GM23338 (cell line): Measurements from ENCODE around the gene PSMB11. TPM values are rescaled to one million over a fixed set of nuclear protein-coding genes. Genes with fewer than 3 reads are reported as not detected.
A peak's percentile ranks its signal among the peaks of the same experiment; 100 is the strongest.

ENCODE experiments used
- ATAC-seq: fragments of 200-7000 bp; cut with Tn5 transposase; 3 replicates; pipeline ENCODE4 v1.9.1; 2020
- DNase-seq: peaks from one replicate; pipeline ENCODE4 v3.0.0-alpha.2; 2015; ENCODE audit warnings: low spot score
- H2AFZ ChIP-seq: fragments of 200-600 bp; sonication (generic); 2 replicates; pipeline ENCODE4 v1.8.0; 2016; ENCODE audit warnings: antibody characterized with exemption, mild to moderate bottlenecking, moderate library complexity
- H3F3A ChIP-seq: fragments of 200-600 bp; sonication (generic); replicated peaks from 2 replicates; pipeline ENCODE4 v1.8.0; 2017; ENCODE audit warnings: antibody characterized with exemption, mixed run types, low read depth
- H3K27ac ChIP-seq: fragments of 200-600 bp; sonication (generic); 2 replicates; pipeline ENCODE4 v1.6.1; 2016; ENCODE audit warnings: low read depth
- H3K27me3 ChIP-seq: fragments of 200-600 bp; sonication (generic); 2 replicates; pipeline ENCODE4 v1.8.0; 2016; ENCODE audit warnings: mild to moderate bottlenecking, mixed run types, moderate library complexity; ENCODE audit not compliant: insufficient read depth
- H3K36me3 ChIP-seq: fragments of 200-600 bp; sonication (generic); 2 replicates; pipeline ENCODE4 v1.8.0; 2016; ENCODE audit warnings: mild to moderate bottlenecking; ENCODE audit not compliant: insufficient read depth
- H3K4me1 ChIP-seq: fragments of 200-600 bp; sonication (generic); 2 replicates; pipeline ENCODE4 v1.8.0; 2016; ENCODE audit warnings: mild to moderate bottlenecking, moderate library complexity; ENCODE audit not compliant: insufficient read depth
- H3K4me2 ChIP-seq: fragments of 200-600 bp; sonication (generic); 2 replicates; pipeline ENCODE4 v1.7.1; 2017; ENCODE audit warnings: mixed run types
- H3K4me3 ChIP-seq: fragments of 200-600 bp; sonication (generic); 2 replicates; pipeline ENCODE4 v1.6.1; 2016; ENCODE audit warnings: mixed run types
- H3K79me2 ChIP-seq: fragments of 200-600 bp; sonication (generic); replicated peaks from 2 replicates; pipeline ENCODE4 v1.8.0; 2017; ENCODE audit warnings: mild to moderate bottlenecking; ENCODE audit not compliant: insufficient read depth
- H3K9me2 ChIP-seq: fragments of 200-600 bp; sonication (generic); 2 replicates; pipeline ENCODE4 v1.8.0; 2017; ENCODE audit not compliant: insufficient read depth
- H4K20me1 ChIP-seq: fragments of 200-600 bp; sonication (generic); replicated peaks from 2 replicates; pipeline ENCODE4 v1.8.0; 2017; ENCODE audit warnings: mild to moderate bottlenecking; ENCODE audit not compliant: insufficient read depth
- H3K27ac Mint-ChIP-seq: 2 replicates; pipeline ENCODE4 v1.8.0; 2020; ENCODE audit warnings: inconsistent platforms, mild to moderate bottlenecking, moderate library complexity, mixed read lengths
- H3K27me3 Mint-ChIP-seq: 3 replicates; pipeline ENCODE4 v1.8.0; 2022; ENCODE audit warnings: low read depth, mild to moderate bottlenecking, moderate library complexity, mixed read lengths, inconsistent platforms; ENCODE audit not compliant: insufficient read depth, poor library complexity
- H3K36me3 Mint-ChIP-seq: 3 replicates; pipeline ENCODE4 v1.8.0; 2021; ENCODE audit warnings: low read depth, mild to moderate bottlenecking, inconsistent platforms, moderate library complexity, mixed read lengths
- H3K4me1 Mint-ChIP-seq: 3 replicates; pipeline ENCODE4 v1.8.0; 2020; ENCODE audit warnings: mild to moderate bottlenecking, inconsistent platforms, mixed read lengths
- H3K4me3 Mint-ChIP-seq: 3 replicates; pipeline ENCODE4 v1.8.0; 2021; ENCODE audit warnings: moderate library complexity, mild to moderate bottlenecking, inconsistent platforms, mixed read lengths
- H3K9me3 Mint-ChIP-seq: 3 replicates; pipeline ENCODE4 v1.8.0; 2020; ENCODE audit warnings: moderate library complexity, mild to moderate bottlenecking, inconsistent platforms, mixed read lengths
- CREB1 ChIP-seq: fragments of 250-450 bp; sonication (Bioruptor Pico); IDR thresholded peaks from 2 replicates; pipeline ENCODE4 v1.5.0; 2020; ENCODE audit warnings: low read depth, mild to moderate bottlenecking, moderate library complexity
- CTCF ChIP-seq, 2 experiments: fragments of 200-600 bp in 1 of 2; sonication (generic) in 1 of 2; conservative IDR thresholded peaks; 2 replicates each; pipeline versions ENCODE4 v1.5.1 to v1.6.1; 2016 to 2017; ENCODE audit warnings: antibody characterized with exemption in 2 of 2, low read depth in 2 of 2, mild to moderate bottlenecking in 2 of 2, moderate library complexity in 1 of 2
- ETS1 ChIP-seq: IDR thresholded peaks from 2 replicates; pipeline ENCODE4 v1.6.1; 2016; ENCODE audit warnings: antibody characterized with exemption
- EZH2 ChIP-seq: fragments of 200-600 bp; sonication (generic); IDR thresholded peaks from one replicate; pipeline ENCODE4 v1.8.0; 2017; ENCODE audit warnings: antibody characterized with exemption, mild to moderate bottlenecking, low read depth; ENCODE audit not compliant: unreplicated experiment
- EZH2phosphoT487 ChIP-seq: fragments of 200-600 bp; sonication (generic); IDR thresholded peaks from one replicate; pipeline ENCODE4 v1.8.1; 2018; ENCODE audit warnings: antibody characterized with exemption; ENCODE audit not compliant: unreplicated experiment
- NANOG ChIP-seq: IDR thresholded peaks from 2 replicates; pipeline ENCODE4 v1.6.1; 2016; ENCODE audit warnings: antibody characterized with exemption, borderline replicate concordance
- REST ChIP-seq: IDR thresholded peaks from one replicate; pipeline ENCODE4 v1.6.1; 2018; ENCODE audit warnings: antibody characterized with exemption; ENCODE audit not compliant: unreplicated experiment
- polyA plus RNA-seq: library from polyadenylated mRNA; unstranded; fragments of >200 nt; fragmentation: Nextera tagmentation; extraction: Ambion mirVana; gene quantifications from 2 replicates; pipeline ENCODE4 v1.2.1, GENCODE V29; 2016
- total RNA-seq: library from RNA; depleted of rRNA; stranded (reverse); fragments of >200 nt; shearing (Covaris generic); gene quantifications from 2 replicates; pipeline ENCODE4 v1.2.3, GENCODE V29; 2014

The PSMB11 gene
- total and polyA plus RNA-seq, 2 experiments from 2014 or later, result 0.07 TPM; not detected in 1

- H3K4me1 ChIP-seq, result peaks cover 14% of the 10 kb centered on the region; the same call in 1 of the 2 replicates
- peaks cover 12% of the 10 kb centered on the region for H3K27me3 Mint-ChIP-seq
- peaks cover 15% of the 10 kb centered on the region for H3K4me1 Mint-ChIP-seq
- peaks cover 26% of the 10 kb centered on the region for H3K36me3 Mint-ChIP-seq
- no peak overlapping the region for H2AFZ ChIP-seq
- no peaks in the 10 kb centered on the region for H3K9me3 Mint-ChIP-seq
- no peaks in the 10 kb centered on the region; the same call in 1 of the 2 replicates for H4K20me1 ChIP-seq
- H3K27ac ChIP-seq, result no peak overlapping the region
- H3K27ac Mint-ChIP-seq, result no peak overlapping the region
- H3K27me3 ChIP-seq, result peaks cover 4% of the 10 kb centered on the region; the same call in 1 of the 2 replicates
- H3K36me3 ChIP-seq, result no peaks in the 10 kb centered on the region; the same call in 1 of the 2 replicates
- DNase-seq (peak; percentile 52), ATAC-seq (no peak)
- no peaks in the 10 kb centered on the region for H3K9me2 ChIP-seq
- TF ChIP-seq CTCF (conservative IDR thresholded peaks at IDR 0.05; ENCODE audit: low read depth in 2 of 2) (peak; percentile 53 to 80), EZH2phosphoT487 (no peak)
- peaks cover 5% of the 10 kb centered on the region for H3F3A ChIP-seq
- H3K4me3 Mint-ChIP-seq, result no peak overlapping the region
- H3K4me2 ChIP-seq, result no peak overlapping the region
- no peak overlapping the region for H3K4me3 ChIP-seq
- no peaks in the 10 kb centered on the region for H3K79me2 ChIP-seq
Measured at GRCh38 chr14:23054000-23054811, 12.2 kb downstream of the PSMB11 start.

- H3K27me3 Mint-ChIP-seq, result peaks cover 18% of the 10 kb centered on the region
- Histone ChIP-seq H3K4me2 (no peak overlapping the region), H3K27ac (no peak overlapping the region), H4K20me1 (peaks cover 4% of the 10 kb centered on the region; the same call in 1 of the 2 replicates), H3K36me3 (peaks cover under 1% of the 10 kb centered on the region), H2AFZ (no peak overlapping the region), H3K79me2 (no peaks in the 10 kb centered on the region), H3K27me3 (peaks cover 4% of the 10 kb centered on the region; the same call in 1 of the 2 replicates), H3F3A (peaks cover 12% of the 10 kb centered on the region), H3K4me1 (peaks cover 14% of the 10 kb centered on the region; the same call in 1 of the 2 replicates), H3K4me3 (no peak overlapping the region), H3K9me2 (no peaks in the 10 kb centered on the region)
- ATAC-seq, result no peak
- no peak overlapping the region; the same call in 2 of the 3 replicates for H3K4me3 Mint-ChIP-seq
- DNase-seq, result no peak
- H3K36me3 Mint-ChIP-seq, result peaks cover 31% of the 10 kb centered on the region
- no peak overlapping the region for H3K27ac Mint-ChIP-seq
- TF ChIP-seq NANOG (no peak), REST (no peak), ETS1 (no peak), CREB1 (no peak), EZH2 (no peak)
- no peaks in the 10 kb centered on the region for H3K9me3 Mint-ChIP-seq
- H3K4me1 Mint-ChIP-seq, result peaks cover 15% of the 10 kb centered on the region
Measured at GRCh38 chr14:23055147-23055550, 13.1 kb downstream of the PSMB11 start.
